ACHN (cell line): ENCODE data around the gene C1orf141.
"Not testable (repeated sequence)": the region's sequence is repeated elsewhere in the genome, so short reads cannot be mapped to it uniquely, and the experiment has no call there.

ENCODE experiments used
- DNase-seq: peaks from one replicate; pipeline ENCODE4 v3.0.0-alpha.2; 2015
- in situ Hi-C: cut with HindIII; loops from 2 replicates; pipeline ENCODE4 v1.10.0; 2017; ENCODE audit warnings: low sequenced_read_pairs, low pct_ligation_motif_present, low pct_unique_long_range_greater_than_20kb

Gene C1orf141

GRCh38 chr1:67134695-67135094 is at the start of gene C1orf141:
Gene C1orf141, minus strand, starts transcription at chr1:67134970. Its CDS starts 7,730 bp downstream, at chr1:67127240.
- in situ Hi-C loops = no loop called here
- no peak for DNase-seq

DNA sequence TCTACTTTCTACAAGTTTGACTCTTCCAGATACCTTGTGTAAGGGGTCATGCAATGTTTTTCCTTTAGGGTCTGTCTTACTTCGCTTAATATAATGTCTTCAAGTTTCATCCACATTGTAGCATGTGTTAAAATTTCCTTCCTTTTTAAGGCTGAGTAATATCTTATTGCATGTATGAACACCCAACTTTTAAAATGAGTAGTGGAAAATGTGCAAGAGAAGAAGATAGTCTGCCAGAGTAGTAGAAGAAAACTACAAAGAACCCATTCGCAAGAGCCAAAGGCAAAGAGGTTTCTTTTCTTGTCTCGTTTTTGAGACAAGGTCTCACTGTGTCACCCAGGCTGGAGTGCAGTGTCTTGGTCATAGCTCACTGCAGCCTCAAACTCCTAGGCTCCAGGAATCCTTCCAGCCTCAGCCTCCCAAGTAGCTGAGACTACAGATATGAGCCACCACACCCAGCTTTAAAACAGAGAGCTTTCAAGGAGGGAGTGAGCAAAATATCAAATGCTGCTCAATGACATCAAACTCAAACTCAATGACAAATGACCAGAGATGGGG is 40.8 kb upstream of the C1orf141 start:
- in situ Hi-C loops = no loop called here
- no peak for DNase-seq

DNA sequence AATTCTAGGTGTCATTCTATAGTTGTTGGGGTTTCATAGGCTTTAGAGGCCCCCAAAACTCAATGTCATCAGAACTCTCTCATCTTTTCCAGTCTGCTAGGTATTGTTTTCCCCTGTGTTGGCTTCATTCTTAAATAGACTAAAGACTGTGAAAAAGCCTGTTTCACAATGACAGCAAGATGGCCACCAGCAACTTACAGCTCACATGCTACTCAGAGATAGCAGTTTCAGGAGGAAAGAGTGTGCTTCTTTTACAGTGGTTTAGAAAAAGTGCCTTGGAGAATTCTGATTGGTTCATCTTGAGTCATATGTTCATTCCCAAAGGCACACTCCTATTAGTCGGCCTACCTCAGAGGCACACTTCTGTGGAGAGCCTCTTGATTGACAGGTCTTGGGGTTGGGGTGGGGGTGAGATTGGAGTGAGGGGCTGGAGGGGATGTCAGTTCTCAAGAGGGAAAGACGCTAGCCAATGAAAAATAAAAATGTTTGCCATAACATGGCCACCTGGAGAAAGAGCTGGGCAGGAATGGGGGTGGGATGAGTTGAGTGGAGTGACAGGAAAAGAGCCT is 40.0 kb upstream of the C1orf141 start:
- no peak for DNase-seq
- in situ Hi-C loops = no loop called here

DNA sequence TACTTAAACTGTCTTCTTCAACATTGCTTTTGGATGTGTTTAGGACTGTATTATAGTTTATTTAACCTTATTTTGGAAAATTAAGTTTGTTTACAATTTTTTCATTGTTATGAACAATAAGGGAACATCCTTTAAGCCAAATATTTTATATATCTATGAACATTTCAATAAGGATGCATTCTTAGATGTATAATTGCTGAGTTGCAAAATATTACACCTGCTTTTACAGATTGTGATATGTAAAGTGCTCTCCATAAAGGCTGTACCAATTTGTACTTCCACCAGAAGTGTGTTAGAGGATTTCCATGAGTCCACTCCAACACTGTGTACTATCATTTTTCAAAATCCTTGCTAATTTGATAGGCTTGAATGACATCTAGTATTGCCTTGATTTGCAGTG is 39.2 kb upstream of the C1orf141 start:
- in situ Hi-C loops = no loop called here
- DNase-seq = no peak

DNA sequence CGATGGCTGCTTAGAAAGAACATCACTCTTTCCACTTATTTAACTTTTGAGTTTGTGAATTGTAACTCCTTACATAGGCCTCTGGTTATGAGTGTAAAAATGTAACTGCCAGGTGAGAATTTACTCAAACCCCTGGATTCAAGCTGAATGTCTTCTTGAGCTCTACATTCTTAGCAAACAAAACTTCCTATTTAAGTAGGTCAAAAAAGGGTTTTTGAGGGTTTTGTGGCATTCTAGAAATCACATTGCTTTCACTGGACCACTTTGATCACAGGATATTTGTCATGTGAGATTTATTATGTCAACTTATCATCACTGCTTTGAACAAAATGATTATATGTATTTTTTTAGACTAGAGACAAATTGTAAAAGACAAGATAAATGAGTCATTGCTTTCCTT is 37.2 kb upstream of the C1orf141 start:
- in situ Hi-C loops = no loop called here
- no peak for DNase-seq

DNA sequence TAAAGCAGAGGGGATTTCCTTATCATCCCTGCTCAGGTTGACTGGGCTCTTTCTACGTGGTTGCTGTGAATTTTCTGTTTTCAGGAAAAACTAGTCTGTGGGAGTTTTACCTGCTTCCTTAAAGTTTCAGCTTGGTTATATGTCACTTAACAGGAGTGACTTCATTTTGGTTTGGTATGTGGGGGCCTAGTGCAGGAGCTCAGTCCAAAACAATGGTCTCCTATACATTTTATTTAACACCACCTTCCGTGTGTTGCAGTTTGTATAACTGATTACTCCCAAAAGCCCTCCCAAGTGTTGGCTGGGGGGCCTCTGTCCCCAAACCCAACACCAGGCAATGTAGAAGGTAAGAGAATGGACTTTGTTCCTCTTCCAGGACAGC is 36.8 kb upstream of the C1orf141 start:
- DNase-seq = no peak
- in situ Hi-C loops = no loop called here

GRCh38 chr1:67170751-67171573 is 36.2 kb upstream of the C1orf141 start:
- DNase-seq = no peak
- in situ Hi-C loops = no loop called here

- DNase-seq = no peak
- in situ Hi-C loops = no loop called here
Measured at GRCh38 chr1:67169932-67170331, 35.2 kb upstream of the C1orf141 start.

GRCh38 chr1:67169496-67169895 is 34.7 kb upstream of the C1orf141 start:
- no peak for DNase-seq
- in situ Hi-C loops = no loop called here

DNA sequence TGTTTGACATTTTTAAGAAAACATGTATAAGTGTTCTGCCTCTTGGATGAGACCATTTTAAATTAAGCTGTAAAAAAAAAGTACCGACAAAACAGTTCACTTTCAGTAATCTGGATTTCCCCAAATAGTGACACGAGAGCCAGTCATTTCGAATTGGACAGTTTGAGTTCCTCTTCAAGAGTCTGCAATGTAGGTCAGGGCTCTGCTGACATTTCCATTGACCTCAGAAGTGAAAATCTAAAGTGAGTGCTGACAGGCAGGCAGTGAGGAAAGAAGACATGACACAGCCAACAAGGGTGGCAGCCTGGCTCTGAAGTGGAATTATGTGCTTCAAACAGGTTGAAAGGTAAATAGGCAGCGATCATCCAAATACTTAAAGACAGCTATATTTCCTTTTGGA is 31.4 kb upstream of the C1orf141 start, which contains the start of gene IL23R:
Gene IL23R, plus strand, starts transcription at position 259 of the 400 bp plus-strand sequence. CDS start 1,667 bp downstream, outside the sequence.
- DNase-seq = no peak

DNA sequence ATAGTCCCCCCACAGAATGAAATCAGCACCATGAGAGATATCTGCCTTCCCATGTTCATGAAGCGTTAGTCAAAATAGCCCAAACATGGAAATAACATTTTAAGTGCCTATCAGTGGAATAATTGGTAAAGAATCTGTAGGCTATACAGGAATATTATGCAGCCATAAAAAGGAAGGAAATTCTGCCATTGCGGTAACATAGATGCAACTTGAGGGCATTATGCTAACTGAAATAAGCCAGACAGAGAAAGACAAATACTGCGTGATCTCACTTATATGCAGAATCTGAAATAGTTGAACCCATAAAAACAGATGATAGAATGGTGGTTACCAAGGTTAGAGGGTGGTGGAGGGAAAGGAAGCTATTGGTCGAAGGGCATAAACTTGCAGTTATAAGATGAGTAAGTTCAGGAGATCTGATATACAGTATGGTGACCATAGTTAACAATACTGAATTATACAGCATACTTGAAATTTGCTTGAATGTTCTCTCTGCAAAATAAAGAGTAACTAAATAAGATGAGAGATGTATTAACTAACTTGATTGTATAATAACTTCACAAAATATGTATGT is 30.8 kb upstream of the C1orf141 start:
- no peak for DNase-seq
- in situ Hi-C loops = no loop called here

More for the DNA sequence above, 31.4 kb upstream of the C1orf141 start, which contains the start of gene IL23R:
- in situ Hi-C loops = no loop called here

DNA sequence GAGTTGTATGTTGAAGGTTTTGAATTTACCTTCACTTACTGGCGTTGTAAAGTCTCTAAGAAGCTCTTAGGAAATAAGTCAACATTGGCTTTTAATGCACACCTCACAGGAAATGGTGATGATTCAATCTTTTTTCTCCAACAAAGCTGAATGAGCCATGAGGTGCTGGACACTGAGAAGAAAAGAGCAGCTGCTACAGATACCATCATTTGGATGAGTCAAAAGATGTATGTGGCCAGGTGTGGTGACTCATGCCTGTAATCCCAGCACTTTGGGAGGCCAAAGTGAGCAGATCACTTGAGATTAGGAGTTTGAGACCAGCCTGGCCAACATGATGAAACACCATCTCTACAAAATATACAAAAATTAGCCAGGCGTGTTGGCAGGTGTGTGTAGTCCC is 28.2 kb upstream of the C1orf141 start:
- no peak for DNase-seq
- in situ Hi-C loops = no loop called here

DNA sequence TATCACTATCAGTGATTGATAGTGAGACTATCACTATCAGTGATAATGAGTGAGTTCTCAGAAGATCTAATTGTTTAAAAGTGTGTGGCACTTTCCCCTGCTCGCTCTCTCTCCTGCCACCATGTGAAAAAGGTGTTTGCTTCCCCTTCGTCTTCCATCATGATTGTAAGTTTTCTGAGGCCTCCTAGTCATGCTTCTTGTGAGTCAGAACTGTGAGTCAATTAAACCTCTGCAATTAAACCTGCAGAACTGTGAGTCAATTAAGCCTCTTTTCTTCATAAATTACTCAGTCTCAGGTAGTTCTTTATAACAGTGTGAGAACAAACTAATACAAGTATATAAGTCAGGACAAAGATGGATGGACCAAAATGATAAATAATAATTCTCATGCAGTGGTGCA is 24.5 kb upstream of the C1orf141 start:
- in situ Hi-C loops = no loop called here
- DNase-seq = no peak

DNA sequence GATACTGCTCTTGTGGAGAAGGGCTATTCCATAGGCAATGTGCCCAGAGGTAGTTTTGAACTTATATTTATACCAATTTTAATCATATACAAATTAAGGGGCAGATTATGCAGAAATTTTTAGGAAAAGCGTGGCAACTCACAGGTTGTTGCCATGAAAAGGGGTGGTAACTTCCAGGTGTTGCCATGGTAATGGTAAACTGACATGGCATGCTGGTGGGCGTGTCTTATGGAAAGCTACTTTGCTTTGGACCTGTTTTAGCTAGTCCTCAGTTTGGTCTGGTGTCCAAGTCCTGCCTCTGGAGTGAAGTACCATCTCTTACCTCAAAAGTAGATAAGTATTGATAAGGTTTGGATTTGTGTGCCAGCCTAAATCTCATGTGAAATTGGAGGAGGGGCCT is 23.6 kb upstream of the C1orf141 start:
- in situ Hi-C loops = no loop called here
- no peak for DNase-seq

GRCh38 chr1:67150931-67151330 is 16.2 kb upstream of the C1orf141 start:
- in situ Hi-C loops = no loop called here
- no peak for DNase-seq

GRCh38 chr1:67149179-67149770 is 14.5 kb upstream of the C1orf141 start:
- DNase-seq = peak; percentile 81
- in situ Hi-C loops = no loop called here

DNA sequence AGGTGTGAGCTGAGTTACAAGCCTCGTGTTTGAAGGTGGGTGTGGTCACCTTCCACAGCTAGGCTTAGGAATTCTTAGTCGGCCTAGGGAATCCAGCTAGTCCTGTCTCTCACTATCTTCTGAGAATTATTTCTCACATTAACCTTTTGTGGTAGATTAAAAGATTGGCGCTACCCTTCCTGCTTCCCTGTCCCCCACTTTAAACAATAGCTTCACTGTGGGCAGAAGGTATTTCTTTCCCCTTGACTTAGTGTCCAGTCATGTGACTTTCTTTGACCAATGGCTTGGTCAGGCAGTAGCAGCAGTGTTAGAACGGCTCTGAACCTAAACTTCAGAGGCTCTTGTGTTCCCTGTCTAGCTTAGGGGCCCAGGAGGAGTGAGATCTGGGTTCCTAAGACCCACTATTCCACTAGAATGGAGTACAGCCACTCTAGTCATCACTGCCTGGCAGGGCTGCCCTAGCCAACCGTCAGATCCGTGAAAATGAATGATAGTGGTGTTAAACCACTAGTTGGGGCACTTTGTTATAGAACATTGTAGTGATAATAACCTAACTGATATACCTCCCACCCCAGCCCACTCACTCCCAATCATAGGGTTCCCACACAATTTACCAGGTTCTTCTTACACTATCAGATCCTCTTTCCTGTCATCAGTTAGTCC is 13.9 kb upstream of the C1orf141 start:
- DNase-seq = no peak
- in situ Hi-C loops = no loop called here

DNA sequence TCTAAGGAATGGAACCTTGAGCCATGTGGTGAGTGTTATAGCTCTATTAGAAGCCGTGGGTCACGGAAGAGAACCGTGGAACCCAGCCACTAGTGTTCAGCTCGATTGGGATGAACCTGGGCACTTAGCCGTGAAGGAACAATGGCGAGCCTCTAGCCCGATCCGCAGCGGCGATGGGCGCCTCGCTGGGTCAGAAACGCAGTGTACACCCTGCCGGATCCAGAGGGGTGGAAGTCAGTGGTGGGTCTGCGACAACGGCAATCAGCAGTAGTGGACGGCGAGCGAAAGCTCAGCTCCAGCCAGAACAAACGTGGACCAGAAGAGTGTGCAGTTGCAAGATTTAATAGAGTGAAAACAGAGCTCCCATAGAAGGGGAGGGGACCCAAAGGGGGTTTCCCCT is 13.2 kb upstream of the C1orf141 start:
- DNase-seq, in situ Hi-C loops: not testable (repeated sequence)

DNA sequence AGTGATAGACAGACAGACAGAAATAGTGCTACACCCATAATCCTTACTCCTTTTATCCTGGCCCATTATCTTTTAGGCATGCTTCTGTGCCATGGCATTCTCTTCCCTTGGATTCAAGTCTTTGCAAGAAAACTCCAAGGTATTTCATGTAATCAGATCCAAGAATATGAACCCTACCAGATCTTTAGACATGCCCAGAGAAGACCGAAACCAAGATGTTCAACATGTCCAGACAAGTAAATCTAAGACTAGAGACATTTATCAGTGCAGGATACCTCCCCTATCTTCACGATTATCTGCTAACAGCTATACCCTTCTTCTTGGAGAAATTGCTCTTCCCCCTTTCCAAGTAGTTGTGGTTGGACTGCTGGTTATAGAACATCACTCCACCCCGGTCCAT is 11.8 kb upstream of the C1orf141 start:
- in situ Hi-C loops = no loop called here
- DNase-seq = no peak
